Retinal pigment epithelial cell (primary cell): Measurements from ENCODE around the gene MAML3.

ENCODE experiments used
- DNase-seq: peaks from one replicate; pipeline ENCODE4 v3.0.0-alpha.2; 2010; ENCODE audit warnings: low read depth
- H3K4me3 ChIP-seq: 2 replicates; pipeline ENCODE4 v1.5.1; 2011; ENCODE audit warnings: mild to moderate bottlenecking, low read length, control low read depth, moderate library complexity
- TF ChIP-seq, protein P1 (sequence below): conservative IDR thresholded peaks from 2 replicates; pipeline ENCODE4 v1.5.1; 2011; ENCODE audit warnings: low read depth, low read length, control low read depth, inconsistent platforms

The MAML3 gene

GRCh38 chr4:139985401-139985800, 168.6 kb downstream of the MAML3 start:
- TF ChIP-seq, protein P1, sequence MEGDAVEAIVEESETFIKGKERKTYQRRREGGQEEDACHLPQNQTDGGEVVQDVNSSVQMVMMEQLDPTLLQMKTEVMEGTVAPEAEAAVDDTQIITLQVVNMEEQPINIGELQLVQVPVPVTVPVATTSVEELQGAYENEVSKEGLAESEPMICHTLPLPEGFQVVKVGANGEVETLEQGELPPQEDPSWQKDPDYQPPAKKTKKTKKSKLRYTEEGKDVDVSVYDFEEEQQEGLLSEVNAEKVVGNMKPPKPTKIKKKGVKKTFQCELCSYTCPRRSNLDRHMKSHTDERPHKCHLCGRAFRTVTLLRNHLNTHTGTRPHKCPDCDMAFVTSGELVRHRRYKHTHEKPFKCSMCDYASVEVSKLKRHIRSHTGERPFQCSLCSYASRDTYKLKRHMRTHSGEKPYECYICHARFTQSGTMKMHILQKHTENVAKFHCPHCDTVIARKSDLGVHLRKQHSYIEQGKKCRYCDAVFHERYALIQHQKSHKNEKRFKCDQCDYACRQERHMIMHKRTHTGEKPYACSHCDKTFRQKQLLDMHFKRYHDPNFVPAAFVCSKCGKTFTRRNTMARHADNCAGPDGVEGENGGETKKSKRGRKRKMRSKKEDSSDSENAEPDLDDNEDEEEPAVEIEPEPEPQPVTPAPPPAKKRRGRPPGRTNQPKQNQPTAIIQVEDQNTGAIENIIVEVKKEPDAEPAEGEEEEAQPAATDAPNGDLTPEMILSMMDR: no peak
- no peak overlapping the region for H3K4me3 ChIP-seq
- no peak for DNase-seq

- no peak for DNase-seq
- TF ChIP-seq, protein P1: no peak
These were observed 169.5 kb downstream of the MAML3 start for GRCh38 chr4:139984471-139984870.

GRCh38 chr4:139978692-139979091, 175.3 kb downstream of the MAML3 start:
- TF ChIP-seq, protein P1: no peak
- H3K4me3 ChIP-seq: no peak overlapping the region
- DNase-seq: no peak

More at GRCh38 chr4:139984471-139984870, 169.5 kb downstream of the MAML3 start:
- H3K4me3 ChIP-seq: no peak overlapping the region

DNA sequence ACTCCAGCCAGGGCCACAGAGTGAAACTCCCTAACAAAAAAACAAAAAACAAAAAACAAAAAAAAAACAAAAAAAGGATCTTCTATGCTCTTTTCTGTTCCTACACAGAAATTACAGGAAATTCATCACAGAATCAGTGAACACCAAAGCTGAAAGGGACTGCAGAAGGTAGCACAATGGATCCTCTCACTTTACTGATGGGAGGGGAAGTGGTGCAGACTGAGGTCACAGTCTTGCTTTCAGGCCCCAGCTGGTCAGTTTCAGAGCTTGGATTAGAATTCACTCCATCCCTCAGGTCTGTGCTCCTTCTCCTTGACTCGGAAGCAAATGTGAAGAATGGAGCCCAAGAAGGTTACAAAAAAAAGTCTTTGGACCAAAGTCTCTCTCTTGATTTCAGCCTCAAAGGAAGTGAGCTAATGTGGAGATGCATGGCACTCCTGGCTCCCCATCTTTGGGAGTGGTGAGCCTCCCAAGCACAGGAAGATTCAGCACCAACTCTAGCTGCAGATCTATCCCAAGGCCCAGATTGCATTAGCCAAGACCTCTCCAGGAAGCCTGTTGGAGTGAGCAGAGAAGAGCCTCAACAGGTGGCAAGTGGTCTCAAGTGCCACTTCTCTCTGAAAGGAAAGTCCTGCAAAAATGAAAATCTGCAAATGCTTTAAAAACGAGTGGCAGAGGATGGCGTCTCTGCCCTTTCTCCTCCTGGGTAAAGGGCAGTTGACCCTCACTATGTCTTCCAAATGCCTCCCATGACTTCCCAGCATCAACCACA, 176.0 kb downstream of the MAML3 start:
- no peak for DNase-seq
- TF ChIP-seq, protein P1: no peak
- H3K4me3 ChIP-seq: no peak overlapping the region

- no peak overlapping the region for H3K4me3 ChIP-seq
- no peak for DNase-seq
- TF ChIP-seq, protein P1: no peak
These were observed 178.1 kb downstream of the MAML3 start for GRCh38 chr4:139975830-139976272.

GRCh38 chr4:139973616-139974015, 180.4 kb downstream of the MAML3 start:
- no peak for DNase-seq
- no peak overlapping the region for H3K4me3 ChIP-seq
- TF ChIP-seq, protein P1: no peak

DNA sequence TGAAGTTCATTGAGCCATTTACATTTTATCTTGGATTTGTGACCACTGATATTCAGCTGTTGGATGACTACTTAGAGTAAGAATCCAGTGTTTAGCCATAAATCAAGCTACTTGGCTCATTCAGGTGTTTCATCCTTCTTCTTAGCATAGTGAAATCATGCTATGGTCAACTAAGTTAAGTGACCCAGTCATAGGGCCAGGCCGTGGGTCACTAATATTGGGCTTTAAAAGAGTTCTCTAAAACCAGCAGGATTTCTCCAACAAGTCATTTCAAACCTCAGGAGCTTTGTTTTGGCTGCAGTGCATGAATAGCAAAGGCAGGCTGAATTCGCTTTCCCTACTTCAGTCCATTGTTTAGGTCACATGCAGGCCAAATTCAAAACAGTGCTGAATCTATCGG, 181.0 kb downstream of the MAML3 start:
- TF ChIP-seq, protein P1: no peak
- H3K4me3 ChIP-seq: no peak overlapping the region
- DNase-seq: no peak
